ENCODE data around the gene SLC44A3.

The SLC44A3 gene

DNA sequence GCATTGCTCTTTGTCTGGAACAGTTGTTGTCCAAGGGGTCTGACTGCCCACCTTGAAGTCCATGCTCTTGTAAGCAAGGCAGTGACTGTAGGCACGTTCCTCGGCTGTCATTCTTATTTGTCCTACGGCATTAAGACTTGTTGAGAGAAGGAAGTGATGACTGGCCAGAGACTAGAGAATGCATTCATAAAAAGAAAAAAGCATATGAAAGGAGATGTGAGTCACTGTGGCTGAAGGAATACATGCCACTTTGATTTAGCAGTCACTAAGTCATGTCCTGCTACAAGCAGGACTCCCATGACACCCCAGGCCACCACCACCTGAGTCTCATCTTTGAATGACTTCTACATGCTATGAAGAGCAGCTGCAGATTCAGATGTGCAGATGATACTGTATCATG lies 56.2 kb downstream of the SLC44A3 start:
- no peak for DNase-seq

DNA sequence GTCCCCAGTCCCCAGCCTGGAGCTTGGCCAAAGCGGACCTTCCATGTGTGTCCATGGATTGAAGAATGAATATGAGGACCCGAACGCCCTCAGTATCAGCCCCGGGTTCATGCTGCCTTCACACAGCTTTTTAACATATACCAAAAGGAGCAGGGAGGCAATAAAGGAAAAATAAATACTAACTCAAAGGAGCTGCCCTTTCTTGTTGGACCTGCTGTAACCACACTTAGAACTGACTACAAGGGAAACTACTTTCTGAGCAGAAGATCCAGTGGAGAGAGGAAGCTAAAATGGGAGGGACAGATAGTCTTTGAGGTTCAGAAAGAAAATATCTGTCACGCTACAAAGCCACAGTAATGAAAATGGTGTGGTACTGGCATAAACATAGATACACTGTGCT lies 58.2 kb downstream of the SLC44A3 start:
- DNase-seq = no peak

DNA sequence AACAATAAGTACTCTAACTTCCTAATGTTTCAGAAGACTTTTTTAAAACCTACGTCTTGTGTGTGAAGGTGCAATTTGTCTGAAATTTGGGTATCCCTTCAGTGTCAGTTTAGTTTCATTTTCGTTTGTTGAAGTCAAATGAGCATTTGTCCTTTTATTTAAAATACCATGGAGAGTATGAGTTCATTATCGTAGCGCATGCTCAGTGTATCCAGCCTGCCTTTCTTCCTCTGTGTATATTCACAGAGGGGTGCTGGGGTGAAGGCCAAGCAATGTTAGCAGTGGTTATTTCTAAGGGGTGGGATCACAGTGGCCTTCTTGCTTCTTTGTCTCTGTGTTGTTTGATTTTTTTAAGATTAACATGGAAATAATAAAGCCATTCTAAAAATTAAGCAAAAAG lies 63.5 kb downstream of the SLC44A3 start:
- DNase-seq = peak; percentile 75

DNA sequence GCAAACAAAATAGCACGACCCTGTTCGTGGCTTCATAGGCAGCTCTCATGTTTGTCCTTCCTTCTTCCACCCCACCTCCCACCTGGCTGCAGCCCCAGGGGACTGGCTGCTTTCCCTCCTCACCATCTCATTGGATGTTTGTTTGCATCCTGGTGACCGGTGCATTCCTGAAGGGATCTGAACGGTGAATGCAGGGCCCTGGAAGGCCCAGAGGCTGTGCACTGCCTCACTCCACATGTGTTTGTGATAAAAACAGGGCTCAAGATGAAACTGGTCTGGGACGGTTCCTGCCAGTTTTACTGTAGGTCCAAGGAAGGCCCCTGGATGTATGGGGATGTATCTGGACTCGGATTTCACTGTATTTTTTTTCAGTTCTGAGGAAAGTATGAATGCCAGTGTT lies 63.9 kb downstream of the SLC44A3 start:
- DNase-seq = peak; percentile 76

DNA sequence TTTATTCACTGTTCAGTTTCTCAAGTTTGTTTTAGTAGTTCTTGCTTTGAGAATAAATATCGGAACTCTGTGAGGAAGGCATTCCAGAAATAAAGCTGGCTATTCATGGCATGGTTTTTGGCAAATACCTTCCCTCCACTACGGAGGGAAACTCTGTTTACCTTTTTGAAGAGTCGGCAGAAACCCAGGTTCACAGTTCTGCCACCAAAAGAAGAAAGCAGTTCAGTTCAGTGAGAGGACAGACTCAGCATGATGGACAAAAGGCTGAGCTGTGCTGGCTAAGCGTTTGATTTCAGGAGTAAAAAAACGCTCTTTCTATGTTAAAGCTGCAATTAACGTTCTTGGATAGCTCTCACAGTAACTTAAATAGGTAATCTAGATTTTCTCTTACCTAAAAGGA lies 64.3 kb downstream of the SLC44A3 start:
- no peak for DNase-seq

DNA sequence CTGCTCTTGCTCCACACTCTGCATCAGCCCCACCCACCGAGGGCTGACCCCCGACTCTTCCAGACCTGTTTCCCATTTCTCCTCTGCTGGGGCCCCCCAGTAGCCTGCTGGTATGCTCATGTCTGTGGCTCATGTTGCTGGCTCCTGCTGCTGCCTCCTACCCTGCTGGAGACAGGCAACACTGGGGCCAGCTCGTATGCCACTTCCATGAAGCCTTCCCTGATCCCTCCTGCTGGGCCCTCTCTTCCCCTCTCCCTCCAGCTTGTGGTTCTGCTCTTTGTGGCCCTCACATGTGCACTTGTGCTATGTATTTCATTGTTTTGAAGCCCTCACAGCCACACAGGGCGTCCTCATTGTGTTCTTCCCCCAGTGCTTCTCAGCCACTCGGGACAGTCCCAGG lies 66.2 kb downstream of the SLC44A3 start:
- DNase-seq = no peak

DNA sequence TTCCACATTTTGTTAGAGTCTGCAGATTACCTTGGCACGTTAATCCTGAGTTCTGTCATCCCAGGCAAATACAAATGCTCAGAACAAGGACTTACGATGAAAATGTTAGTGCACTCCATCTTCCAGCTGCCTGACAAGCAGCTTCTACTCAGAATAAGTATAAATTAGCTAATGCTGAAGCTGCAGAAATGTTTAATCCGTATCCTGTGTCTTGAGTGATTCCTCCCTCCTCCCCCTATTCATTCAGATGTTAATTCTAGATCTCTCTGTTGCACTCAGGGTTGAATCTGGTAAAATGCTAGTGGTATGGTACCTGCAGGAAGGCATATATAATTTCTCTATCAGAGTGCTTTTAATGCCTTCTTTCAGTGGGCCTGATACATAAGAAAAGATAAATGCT lies 66.9 kb downstream of the SLC44A3 start:
- DNase-seq = no peak

DNA sequence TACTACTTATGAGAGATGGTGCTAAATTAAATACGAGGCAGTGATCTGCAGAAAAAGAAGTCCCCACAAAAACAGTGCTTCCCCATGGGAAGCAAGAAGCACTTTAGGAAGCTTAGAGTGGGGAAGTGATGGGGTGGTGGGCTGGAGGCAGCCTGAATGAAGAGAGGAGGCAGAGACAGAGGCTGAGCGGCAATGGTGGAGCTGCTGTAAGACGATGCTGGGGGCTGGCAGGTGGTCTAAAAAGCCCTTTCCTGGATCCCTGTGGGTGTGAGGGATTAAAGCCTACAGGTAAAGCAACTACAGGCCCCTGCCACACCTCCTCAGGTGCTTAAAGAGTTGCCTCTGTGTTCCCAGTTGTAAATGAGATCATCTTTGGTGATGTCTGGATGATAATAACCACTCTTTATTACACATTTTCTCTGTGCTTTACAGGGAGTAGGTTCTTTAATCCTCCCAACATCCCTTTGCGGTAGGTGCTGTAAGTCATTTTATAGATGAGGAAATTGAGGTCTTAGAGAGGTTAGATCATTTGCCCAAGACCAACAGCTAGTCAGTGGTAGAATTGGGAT lies 67.5 kb downstream of the SLC44A3 start:
- no peak for DNase-seq

DNA sequence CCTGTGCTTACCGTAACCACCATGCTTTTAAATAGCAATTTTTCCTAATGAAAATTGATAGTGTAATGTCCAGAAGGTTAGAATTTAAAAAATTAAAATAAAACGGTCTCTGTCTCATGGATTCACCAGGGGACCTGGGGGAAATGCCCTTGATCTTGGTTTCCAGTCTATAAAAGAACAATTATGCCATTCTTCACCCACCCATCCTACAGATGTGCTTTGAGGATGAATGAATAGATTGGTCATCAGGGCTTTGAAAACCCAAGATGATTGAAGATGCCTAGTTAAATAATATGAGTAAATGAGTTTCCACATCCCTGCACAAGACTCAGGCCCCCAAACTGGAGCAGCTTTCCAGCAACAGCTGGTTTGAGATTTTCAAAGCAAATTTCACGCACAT lies 68.0 kb downstream of the SLC44A3 start:
- no peak for DNase-seq

DNA sequence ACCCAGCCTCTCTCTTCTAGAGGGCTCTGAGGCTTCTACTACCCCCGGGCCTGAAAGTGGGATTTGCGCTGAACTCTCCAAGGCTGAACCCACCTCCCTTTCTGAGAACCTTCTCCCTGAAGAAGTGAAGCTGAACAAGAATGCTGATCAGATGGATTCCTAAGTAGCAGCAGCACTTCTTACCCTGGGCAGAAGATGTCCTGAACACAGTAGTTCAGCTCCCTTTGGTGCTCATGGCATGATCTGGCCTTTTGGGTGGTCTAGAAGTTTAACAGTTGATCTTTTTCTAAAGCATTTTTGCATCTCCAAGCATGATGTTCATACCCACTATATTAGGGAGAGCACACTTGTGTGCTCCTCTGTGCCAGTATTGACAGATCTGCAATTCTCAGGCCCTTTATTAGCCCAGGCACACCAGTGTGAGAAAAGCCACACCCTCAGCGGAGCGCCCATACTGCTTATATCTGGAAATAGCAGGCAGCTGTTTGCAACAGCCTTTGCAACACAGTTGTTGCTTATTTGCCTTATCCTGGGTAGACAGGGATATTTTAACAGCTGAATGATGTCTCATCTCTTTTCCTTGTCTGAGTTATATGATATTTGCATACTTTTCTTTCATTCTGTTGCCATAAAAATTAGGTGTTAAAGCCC lies 72.6 kb downstream of the SLC44A3 start:
- DNase-seq = no peak

DNA sequence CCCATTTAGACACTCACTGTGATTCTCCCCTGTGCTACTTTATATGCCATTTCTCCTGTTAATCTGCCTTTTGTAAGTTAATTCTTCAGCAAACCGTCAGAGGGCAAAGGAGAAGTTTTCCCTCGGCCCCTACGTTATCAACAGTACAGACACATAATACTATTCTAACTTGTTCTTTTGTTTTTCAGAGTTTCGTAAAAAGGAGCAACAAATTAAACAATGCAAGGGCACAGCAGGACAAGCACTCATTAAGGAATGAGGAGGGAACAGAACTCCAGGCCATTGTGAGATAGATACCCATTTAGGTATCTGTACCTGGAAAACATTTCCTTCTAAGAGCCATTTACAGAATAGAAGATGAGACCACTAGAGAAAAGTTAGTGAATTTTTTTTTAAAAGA lies 74.5 kb downstream of the SLC44A3 start:
- DNase-seq = no peak

DNA sequence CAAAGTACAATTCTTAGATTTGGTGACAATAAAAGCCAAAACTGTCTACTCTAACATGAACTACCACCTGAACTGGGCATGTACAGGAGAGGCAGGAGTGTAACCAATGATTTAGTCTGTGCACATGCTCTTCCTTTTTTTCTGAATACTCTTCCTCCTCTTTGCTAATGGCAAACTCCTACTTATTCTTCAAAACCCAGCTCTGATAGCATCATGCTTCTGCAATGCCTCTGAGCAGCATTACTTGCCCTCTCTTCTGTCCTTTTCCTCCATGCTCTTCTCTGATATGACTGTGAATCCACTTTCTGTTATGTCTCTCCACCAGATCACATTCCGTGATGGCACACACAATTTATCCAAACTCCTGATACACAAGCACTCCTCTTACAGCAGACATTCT lies 75.4 kb downstream of the SLC44A3 start:
- no peak for DNase-seq

DNA sequence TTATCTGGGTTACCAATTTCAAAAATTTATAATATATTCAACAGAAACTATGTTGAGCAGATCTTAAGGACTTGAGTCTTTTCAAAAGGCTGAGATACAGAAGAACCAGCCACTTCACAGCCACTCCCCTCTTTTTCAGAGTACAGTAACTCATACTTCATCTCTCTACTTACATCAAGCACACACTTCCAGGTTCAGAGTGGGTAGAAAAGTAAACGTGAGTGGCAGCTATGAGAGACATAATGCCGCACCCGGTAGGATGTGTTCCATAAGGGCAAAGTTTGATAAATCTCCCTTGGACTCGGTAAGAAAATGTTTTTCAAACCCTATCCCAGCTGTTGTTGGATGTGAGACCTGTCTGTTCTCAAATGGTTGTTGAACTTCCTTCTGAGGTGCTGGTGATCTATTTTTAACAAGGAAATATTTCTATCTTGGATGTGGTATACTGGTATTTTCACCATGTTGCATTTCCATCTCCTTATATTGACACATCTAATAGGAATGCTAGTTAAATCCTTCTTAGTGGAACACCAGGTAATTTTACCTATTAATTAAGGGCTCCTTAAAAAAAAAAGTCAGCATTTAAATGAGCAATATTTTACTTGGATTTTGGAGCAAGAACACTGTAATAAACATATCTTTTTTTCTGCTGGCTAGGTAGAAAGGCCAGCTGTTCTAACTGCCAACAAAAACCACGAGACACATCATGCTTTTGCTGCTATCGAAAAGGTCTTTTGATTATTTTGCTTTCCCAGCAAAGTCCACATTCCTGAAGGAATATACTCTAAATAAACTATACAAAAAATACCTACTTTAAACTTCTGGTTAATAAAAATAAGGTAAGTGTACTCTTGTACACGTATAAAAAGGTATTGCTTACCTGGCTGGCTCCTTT lies 78.6 kb downstream of the SLC44A3 start:
- DNase-seq = no peak

DNA sequence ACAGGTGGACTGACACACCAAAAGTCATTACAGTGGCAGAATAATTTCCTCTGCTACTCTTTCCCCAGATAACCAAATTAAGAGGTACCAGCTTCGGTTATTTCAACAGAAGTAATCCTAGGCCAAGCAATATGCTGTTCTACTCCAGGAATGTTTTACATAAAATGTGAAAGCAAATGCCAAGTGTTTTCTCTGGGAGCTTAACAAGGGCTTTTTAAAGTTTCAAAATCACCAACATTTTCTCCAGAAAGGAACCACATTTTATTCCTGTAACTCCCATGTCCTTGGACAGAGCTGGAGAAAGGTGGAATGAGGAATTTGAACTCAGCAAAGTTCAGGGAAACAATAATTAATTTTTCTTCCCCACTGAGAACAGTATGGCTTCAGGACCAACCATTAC lies 79.6 kb downstream of the SLC44A3 start:
- no peak for DNase-seq

DNA sequence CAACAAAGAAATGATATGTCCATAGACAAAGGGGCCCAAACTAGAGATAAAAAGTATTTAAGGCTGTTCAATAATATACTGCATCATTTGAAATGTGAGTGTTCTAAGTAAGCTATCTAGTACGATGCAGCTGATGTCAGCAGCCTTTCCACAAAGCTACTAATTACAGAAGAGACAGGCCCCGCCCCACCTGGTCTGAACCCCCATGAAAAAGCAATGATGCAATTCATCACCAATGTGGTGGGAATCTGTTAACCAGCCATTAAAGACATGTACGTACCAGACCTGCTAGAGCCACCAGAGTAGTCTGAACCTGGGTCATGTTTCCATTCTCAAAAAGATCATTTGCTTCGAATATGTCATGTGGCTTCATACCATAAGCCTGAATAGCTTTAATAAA lies 81.7 kb downstream of the SLC44A3 start:
- peak; percentile 8 for DNase-seq

DNA sequence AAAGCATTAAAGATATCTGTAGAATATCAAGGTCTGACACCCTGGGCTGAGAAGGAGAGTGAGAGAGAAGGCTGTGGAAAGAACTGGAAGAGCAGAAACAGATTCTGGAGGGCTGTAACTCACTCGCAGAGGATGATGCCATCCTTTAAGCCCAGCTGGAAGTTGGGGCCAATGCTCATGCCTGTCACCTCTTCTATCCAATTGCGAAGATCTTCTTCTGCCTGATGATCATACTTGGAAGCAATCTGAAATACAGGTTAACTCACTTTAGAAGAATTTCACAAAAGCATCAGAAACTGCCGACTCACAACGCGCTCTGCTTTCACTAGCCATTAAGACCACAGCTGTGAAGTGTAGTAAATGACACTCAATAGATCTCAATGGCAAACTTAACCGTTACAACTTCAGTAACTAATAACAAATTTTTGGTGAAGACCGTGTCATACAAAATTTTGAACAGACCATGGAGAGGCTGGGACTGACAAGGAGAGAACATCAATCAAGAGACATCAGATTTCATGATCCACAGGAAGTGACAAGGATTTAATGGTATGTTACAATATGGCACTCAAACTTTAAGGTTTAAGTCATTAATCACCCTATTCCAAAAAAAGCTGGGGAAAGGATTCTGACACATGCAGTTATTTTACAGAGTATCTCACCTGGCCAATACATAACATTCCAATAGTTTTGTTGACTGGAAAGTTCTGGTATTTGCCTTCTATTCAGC lies 83.3 kb downstream of the SLC44A3 start:
- no peak for DNase-seq

DNA sequence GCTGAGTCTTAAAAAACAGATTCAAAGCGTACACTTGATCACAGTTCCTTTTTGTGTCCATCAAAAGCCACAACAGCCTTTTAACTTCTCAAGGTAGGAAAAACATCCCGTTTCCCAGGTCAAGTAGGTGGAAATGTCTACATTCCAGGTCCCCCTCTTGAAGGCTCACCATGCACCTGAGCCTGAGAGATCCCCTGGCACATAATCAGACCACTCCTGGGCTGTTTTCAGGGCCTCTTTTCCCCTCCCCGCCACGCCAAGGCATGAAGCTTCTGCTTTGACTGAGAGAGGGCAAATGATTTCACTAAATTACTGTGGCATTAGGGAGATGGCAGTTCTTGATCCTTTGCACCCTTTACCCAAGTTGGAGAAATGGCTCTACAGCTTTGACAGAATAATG lies 85.0 kb downstream of the SLC44A3 start:
- no peak for DNase-seq

DNA sequence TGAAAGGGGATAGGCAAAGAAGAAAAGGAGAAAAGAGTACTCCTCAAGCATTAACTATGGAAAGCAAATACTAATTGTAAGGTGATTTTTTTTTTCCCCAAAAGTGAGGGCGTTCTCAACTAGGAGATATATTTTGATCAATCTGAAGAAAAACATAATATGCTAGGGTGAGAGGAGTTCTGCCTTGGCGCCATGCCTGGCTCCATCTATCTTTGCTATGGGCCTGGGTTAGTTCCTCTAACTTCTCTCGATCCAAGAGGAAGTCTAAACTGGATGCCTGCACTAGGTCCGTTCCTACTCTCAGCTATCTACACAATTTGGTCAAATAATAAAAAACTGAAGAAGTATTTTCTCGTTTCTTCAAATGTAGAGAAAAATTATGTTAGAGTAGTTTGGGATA lies 86.2 kb downstream of the SLC44A3 start:
- DNase-seq = no peak

DNA sequence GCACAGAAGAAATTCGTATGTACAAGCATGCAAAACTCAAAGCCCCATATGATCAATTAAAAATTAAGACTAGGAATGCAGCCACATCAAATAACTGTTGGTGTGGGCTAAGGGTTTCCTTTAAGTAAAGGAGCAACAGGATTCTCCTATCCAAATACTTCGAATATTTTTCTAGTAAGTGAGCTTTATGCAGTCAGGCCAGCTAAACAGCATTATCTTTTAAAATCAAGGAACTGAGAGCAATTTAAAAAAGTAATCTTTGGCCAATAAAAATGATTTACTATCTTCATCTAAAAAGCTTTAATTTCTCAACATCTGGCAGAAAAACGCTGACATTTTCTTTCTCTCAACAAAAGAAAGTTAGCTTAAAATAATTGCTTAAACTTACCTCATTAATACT lies 87.0 kb downstream of the SLC44A3 start:
- no peak for DNase-seq

DNA sequence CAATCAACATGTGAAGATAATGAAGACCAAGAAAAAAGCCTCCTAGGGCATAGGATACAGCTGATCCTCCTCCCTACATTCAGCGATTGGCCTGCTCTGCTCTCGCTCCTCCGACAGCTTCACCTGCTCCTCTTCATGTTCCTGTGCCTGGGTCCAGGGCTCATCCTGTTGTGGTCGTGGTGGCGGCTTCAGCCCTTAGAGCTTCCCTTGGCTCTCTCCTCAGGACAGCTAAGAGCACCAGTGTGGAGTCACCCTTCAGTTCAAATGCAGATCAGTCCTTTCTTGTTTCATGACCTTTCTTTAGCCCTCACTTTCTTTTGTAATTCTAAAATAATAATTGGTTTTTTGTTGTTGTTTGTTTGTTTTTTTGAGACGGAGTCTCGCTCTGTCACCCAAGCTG lies 88.0 kb downstream of the SLC44A3 start:
- DNase-seq = no peak

DNA sequence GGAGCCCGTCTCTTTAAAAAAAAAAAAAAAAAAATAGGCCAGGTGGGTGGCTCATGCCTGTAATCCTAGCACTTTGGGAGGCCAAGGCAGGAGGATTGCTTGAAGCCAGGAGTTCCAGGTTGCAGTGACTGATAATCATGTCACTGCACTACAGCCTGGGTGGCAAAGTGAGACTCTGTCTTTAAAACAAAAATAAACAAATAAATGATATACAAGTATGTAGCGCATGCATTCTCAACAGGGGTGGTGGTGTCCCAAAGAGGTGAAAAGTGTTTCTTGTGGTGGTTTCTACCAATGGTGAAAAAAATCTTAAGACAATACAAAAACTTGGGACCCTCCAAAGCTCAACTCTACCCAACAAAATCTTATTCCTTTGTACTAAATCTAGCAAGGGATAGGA lies 88.8 kb downstream of the SLC44A3 start:
- no peak for DNase-seq

DNA sequence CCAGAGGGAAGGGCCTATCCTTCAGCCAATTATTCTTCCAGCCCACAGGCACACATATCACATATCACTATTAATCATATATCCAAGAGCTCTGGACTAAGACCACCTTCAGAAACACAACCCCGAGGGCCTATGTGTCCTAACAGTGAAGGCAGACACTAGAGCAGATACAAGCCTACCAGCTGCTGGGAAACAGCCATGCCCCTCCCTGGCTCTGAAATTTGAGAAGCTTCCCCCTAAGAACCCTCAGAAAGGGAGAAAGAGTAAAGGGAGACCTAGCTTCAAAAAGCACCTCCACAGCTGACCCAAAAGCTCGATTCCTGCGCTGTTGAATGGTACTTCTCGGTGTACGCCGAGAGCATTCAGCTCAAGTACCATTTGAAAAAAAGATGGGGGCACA lies 89.3 kb downstream of the SLC44A3 start:
- DNase-seq = no peak
